Activated T-helper 17 cell treated with anti-CD3 and anti-CD28 coated beads, Interleukin-2, amount 50 U/mL, for 72 hours (primary cell): ENCODE results near the gene ABCG4. TPM values are rescaled to one million over a fixed set of nuclear protein-coding genes. Genes with fewer than 3 reads are reported as not detected.
"Not testable (repeated sequence)": the region's sequence is repeated elsewhere in the genome, so short reads cannot be mapped to it uniquely, and the experiment has no call there.

ENCODE experiments used
- ATAC-seq: fragments of 150-1000 bp; cut with Tn5 transposase; replicated peaks from 2 replicates; pipeline ENCODE4 v1.10.0; 2021; ENCODE audit warnings: mild to moderate bottlenecking, moderate library complexity
- H3K27ac Mint-ChIP-seq: one replicate; pipeline ENCODE4 v1.8.0; 2022; ENCODE audit warnings: mixed read lengths
- H3K27me3 Mint-ChIP-seq: one replicate; pipeline ENCODE4 v1.8.0; 2022; ENCODE audit warnings: mixed read lengths
- H3K36me3 Mint-ChIP-seq: one replicate; pipeline ENCODE4 v1.8.0; 2022; ENCODE audit warnings: low read depth, mild to moderate bottlenecking, mixed read lengths
- H3K4me1 Mint-ChIP-seq: one replicate; pipeline ENCODE4 v1.8.0; 2022; ENCODE audit warnings: mixed read lengths
- H3K4me3 Mint-ChIP-seq: one replicate; pipeline ENCODE4 v1.8.0; 2022; ENCODE audit warnings: mild to moderate bottlenecking, mixed read lengths
- H3K9me3 Mint-ChIP-seq: one replicate; pipeline ENCODE4 v1.8.0; 2022; ENCODE audit warnings: mixed read lengths
- total RNA-seq, 2 donors: library from RNA; stranded (reverse); gene quantifications; one replicate each; pipeline ENCODE4 v1.2.3, GENCODE V29; 2022

ABCG4 gene
- not detected for total RNA-seq

DNA sequence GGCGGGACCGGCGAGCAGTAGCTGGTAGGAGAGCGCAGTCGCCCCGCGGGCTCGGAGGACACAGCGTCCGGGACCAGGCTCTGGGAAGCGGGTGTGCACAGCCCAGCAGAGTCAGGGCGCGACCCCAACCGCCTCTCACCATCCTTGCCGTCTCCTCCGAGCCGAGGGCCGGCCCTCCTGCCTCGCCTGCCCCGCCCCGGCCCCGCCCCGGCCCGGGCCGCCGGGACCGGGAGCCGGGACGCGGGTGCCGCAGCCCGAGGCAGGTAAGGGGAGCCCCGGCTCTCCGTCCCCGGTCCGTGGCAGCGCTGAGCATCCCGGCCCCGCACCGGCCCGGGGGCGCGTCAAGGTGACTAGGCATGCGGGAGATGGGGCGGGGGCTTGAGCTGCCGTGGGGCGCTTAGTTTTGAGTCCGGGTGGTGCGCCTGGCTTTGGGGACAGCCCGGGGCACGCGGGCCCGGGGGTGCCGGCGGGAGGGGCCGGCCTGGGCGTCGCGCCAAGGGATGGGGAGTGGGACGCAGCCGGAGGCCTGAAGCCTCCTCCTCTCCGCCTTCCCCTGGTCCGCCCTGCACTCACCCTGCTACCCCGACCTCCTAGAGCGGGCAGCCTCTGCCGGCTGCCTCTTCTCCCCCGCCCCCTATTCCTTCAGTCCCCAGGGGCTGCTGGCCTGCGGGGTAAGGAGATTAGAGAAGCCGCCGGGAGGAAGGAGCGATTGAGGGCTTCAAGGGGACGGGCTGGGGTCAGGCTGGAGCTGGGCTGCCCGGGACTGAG is at the start of gene ABCG4:
Gene ABCG4, plus strand, starts transcription at position 35 of the 768 bp plus-strand sequence. CDS start 914 bp downstream, outside the sequence.
- Mint-ChIP-seq H3K9me3 (no peaks in the 10 kb centered on the region), H3K27ac (no peak within 1 kb of the TSS), H3K27me3 (peaks cover 27% of the 10 kb centered on the region), H3K4me1 (no peaks in the 10 kb centered on the region), H3K4me3 (peak within 1 kb of the TSS; percentile 55), H3K36me3 (no peaks in the 10 kb centered on the region)
- ATAC-seq = peak; percentile 66

GRCh38 chr11:119099711-119100110 is 49.1 kb upstream of the ABCG4 start:
- no peak for ATAC-seq
- Mint-ChIP-seq H3K9me3 (no peaks in the 10 kb centered on the region), H3K4me1 (peaks cover 22% of the 10 kb centered on the region), H3K27me3 (no peaks in the 10 kb centered on the region), H3K27ac (peak overlapping the region; percentile 96), H3K36me3 (peaks cover 55% of the 10 kb centered on the region), H3K4me3 (peak overlapping the region; percentile 84)

- Mint-ChIP-seq H3K27me3 (no peaks in the 10 kb centered on the region), H3K4me1 (peaks cover 22% of the 10 kb centered on the region), H3K27ac (peak overlapping the region; percentile 96), H3K36me3 (peaks cover 48% of the 10 kb centered on the region), H3K9me3 (no peaks in the 10 kb centered on the region), H3K4me3 (peak overlapping the region; percentile 84)
- no peak for ATAC-seq
These were observed 48.4 kb upstream of the ABCG4 start for GRCh38 chr11:119100246-119100970.

GRCh38 chr11:119100994-119101758 is 47.7 kb upstream of the ABCG4 start:
- ATAC-seq = peak; percentile 42
- H3K36me3 Mint-ChIP-seq = peaks cover 44% of the 10 kb centered on the region
- H3K4me3 Mint-ChIP-seq = peak overlapping the region; percentile 84

DNA sequence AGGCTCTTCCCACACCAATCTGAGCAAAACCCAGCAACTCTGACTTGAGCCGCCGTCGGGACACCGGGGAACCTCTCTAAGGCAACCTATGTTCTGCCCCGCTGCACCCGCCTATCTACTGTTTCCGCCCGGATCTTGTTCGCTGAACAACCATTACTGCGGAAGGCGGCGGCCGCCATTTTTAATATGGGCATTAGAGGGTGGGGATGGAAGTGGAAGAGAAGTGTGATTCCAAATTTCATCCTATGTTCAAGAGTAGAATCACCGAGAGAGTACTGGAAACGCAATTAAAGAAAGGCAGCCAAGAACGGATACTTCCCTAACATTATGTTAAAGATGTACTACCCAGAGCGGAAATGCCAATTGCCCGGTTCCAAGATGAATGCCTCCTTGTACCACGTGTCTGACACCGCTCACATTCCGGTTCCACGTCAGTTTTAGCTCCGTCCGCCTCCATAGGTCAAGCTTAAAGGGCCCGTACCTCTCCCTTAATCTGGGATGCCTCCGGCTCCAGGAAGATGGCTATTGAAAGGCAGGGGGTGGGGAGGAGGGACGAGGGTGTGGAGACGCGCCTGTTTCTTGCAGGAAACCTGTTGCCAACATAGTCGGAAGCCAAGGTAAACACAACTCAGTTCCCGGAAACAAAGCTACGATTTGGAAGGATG is 47.0 kb upstream of the ABCG4 start, which contains the start of gene DPAGT1:
Gene DPAGT1, minus strand, starts transcription at position 95 of the 665 bp plus-strand sequence. CDS start 198 bp downstream, outside the sequence.
- ATAC-seq = peak; percentile 88
- Mint-ChIP-seq H3K4me1 (peaks cover 22% of the 10 kb centered on the region), H3K9me3 (no peaks in the 10 kb centered on the region), H3K4me3 (peak within 1 kb of the TSS; percentile 84), H3K27me3 (no peaks in the 10 kb centered on the region), H3K27ac (peak within 1 kb of the TSS; percentile 96), H3K36me3 (peaks cover 37% of the 10 kb centered on the region)

More at GRCh38 chr11:119100994-119101758, 47.7 kb upstream of the ABCG4 start:
- Mint-ChIP-seq H3K27me3 (no peaks in the 10 kb centered on the region), H3K27ac (peak overlapping the region; percentile 96), H3K9me3 (no peaks in the 10 kb centered on the region), H3K4me1 (peaks cover 22% of the 10 kb centered on the region)

GRCh38 chr11:119103161-119103664 is 45.6 kb upstream of the ABCG4 start:
- ATAC-seq, H3K9me3 Mint-ChIP-seq, H3K27me3 Mint-ChIP-seq: not testable (repeated sequence)
- Mint-ChIP-seq H3K4me3 (peak overlapping the region; percentile 84), H3K4me1 (peaks cover 19% of the 10 kb centered on the region), H3K27ac (peak overlapping the region; percentile 96), H3K36me3 (peaks cover 26% of the 10 kb centered on the region)

DNA sequence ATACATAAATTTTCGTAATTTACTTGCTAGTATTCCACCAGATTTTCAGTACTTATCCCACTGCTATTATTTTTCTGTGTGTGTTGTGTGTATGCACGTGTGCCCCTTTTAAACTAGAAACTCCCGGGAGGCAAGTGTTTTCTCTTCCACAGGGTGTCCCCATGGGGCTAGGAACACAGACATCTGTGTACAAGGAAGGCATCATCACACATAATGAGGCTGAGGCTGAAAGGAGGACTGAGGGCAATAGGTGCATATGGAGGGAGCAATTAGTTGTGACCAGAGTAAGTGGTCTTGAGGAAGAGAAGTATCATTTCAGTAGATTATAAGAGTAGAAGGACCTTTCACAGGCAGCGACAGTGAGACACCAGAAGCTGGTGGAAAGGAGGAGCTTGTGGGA is 45.1 kb upstream of the ABCG4 start:
- Mint-ChIP-seq H3K4me3 (peak overlapping the region; percentile 84), H3K27ac (peak overlapping the region; percentile 96), H3K4me1 (peaks cover 18% of the 10 kb centered on the region), H3K27me3 (no peaks in the 10 kb centered on the region), H3K9me3 (no peaks in the 10 kb centered on the region), H3K36me3 (peaks cover 26% of the 10 kb centered on the region)
- no peak for ATAC-seq

GRCh38 chr11:119106564-119107537 is 42.0 kb upstream of the ABCG4 start, which contains the start of gene C2CD2L:
TSS of gene C2CD2L (plus strand) at chr11:119107344. CDS start at chr11:119107742, 398 bp downstream.
- Mint-ChIP-seq H3K27ac (peak within 1 kb of the TSS; percentile 95), H3K9me3 (no peaks in the 10 kb centered on the region), H3K4me1 (peaks cover 14% of the 10 kb centered on the region), H3K36me3 (peaks cover 31% of the 10 kb centered on the region), H3K27me3 (no peaks in the 10 kb centered on the region), H3K4me3 (peak within 1 kb of the TSS; percentile 98)
- ATAC-seq = peak; percentile 90

DNA sequence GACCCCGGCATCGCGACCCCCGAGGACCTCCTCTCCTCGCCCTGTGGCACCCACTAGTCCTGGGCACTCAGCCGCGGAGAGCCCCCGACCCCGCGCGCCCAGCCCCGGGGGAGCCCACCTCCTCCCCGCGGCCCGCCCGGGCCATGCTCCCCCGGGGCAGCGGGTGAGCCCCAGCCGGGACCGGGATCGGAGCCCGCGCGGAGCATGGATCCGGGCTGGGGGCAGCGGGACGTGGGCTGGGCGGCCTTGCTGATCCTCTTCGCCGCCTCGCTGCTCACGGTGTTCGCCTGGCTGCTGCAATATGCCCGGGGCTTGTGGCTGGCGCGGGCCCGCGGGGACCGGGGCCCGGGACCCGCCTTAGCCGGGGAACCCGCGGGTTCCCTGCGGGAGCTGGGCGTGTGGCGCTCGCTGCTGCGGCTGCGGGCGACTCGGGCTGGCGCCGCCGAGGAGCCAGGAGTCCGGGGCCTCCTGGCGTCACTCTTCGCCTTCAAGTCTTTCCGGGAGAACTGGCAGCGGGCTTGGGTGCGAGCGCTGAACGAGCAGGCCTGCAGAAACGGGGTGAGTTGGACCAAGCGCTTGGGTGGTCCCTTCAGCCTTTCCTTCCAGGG is 41.2 kb upstream of the ABCG4 start:
- ATAC-seq = peak; percentile 5
- Mint-ChIP-seq H3K36me3 (peaks cover 37% of the 10 kb centered on the region), H3K27ac (peak overlapping the region; percentile 95), H3K4me3 (peak overlapping the region; percentile 98), H3K9me3 (no peaks in the 10 kb centered on the region), H3K27me3 (no peaks in the 10 kb centered on the region), H3K4me1 (peaks cover 14% of the 10 kb centered on the region)

DNA sequence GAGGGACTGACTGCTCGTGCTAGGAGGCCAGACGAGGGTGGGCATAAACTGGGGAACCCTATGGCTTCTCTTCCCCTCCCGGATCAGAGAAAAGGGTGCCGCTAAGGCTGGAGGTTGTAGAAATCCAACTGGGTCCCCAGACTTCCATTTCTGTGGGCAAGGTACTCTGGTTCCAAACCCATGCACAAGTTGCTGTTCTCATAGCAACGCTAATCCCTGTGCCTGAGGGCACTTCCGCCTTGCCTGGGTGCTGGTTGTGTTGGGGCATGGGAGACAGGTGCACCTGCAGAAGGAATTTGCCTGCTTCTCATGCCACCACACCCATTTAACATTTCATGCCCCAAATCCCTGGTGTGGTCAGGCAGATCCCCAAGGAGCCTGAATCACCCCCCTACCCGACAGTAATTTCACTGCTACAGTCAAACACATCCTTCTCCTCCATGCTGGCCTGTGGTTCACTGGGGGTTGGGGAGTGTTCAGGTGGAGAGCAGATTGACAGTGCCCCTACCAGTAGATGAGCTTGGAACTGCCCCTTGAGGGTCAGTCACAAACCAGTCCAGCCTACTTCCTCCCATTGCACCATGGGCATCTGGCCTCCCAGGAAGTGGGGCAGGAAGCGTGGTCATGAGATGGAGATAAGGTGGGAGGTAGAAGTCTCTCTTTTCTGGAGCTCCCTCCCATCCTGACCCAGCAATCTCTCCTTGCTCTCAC is 40.6 kb upstream of the ABCG4 start:
- Mint-ChIP-seq H3K36me3 (peaks cover 44% of the 10 kb centered on the region), H3K27ac (peak overlapping the region; percentile 95), H3K27me3 (no peaks in the 10 kb centered on the region), H3K4me1 (peaks cover 21% of the 10 kb centered on the region), H3K4me3 (peak overlapping the region; percentile 98), H3K9me3 (no peaks in the 10 kb centered on the region)
- ATAC-seq = peak; percentile 36

DNA sequence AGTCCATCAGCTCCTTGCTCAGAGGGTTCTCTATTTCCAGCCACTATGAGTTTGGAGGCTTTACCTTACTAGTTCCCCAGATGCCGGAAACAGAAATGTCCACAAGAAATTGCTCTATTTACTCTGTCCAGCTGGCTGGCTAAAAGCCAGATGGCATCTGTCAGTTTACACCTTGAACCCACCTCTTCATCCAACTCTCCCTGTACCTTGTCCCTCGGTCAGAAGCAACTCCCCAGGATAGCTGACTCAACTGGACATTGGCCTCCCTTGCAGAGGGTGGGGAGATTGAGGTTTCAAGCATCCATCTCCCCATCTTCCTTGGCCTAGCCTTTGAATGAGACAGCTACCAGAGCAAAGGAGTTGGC is 40.0 kb upstream of the ABCG4 start:
- peaks cover 49% of the 10 kb centered on the region for H3K36me3 Mint-ChIP-seq
- H3K9me3 Mint-ChIP-seq = no peaks in the 10 kb centered on the region
- no peak for ATAC-seq
- H3K27me3 Mint-ChIP-seq = no peaks in the 10 kb centered on the region
- peaks cover 22% of the 10 kb centered on the region for H3K4me1 Mint-ChIP-seq
- H3K27ac Mint-ChIP-seq = peak overlapping the region; percentile 95
- peak overlapping the region; percentile 98 for H3K4me3 Mint-ChIP-seq

DNA sequence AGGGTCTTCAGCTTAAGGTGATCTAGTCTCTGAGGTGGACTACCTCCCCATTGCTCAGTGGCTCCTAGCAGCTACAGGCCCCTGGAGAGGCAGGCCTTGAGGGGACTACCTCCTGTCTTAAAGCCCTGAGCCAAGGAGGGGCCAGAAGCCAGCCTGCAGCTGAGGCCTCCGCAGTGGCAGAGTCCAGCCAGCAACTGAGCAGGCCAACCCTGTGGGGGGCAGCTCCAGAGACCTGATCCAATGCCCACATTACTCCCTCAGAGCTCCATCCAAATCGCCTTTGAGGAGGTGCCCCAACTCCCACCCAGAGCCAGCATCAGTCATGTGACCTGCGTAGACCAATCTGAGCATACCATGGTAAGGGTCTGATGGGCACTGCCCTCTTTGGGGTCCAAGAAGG is 39.0 kb upstream of the ABCG4 start:
- no peaks in the 10 kb centered on the region for H3K27me3 Mint-ChIP-seq
- peaks cover 22% of the 10 kb centered on the region for H3K4me1 Mint-ChIP-seq
- H3K27ac Mint-ChIP-seq = peak overlapping the region; percentile 77
- H3K36me3 Mint-ChIP-seq = peaks cover 59% of the 10 kb centered on the region
- H3K9me3 Mint-ChIP-seq = no peaks in the 10 kb centered on the region
- no peak for ATAC-seq
- peak overlapping the region; percentile 98 for H3K4me3 Mint-ChIP-seq
